MM.1S (cell line): ENCODE results near the gene PES1.

Experiments
- DNase-seq: peaks from one replicate; pipeline ENCODE4 v3.0.0-alpha.2; 2015
- H2AFZ ChIP-seq: fragments of 300-600 bp; sonication (generic); 2 replicates; pipeline ENCODE4 v1.6.0; 2016; ENCODE audit warnings: antibody characterized with exemption, low read length
- H3F3A ChIP-seq: fragments of 300-600 bp; sonication (generic); 2 replicates; pipeline ENCODE4 v1.6.1; 2016; ENCODE audit warnings: mild to moderate bottlenecking, antibody characterized with exemption, low read length, moderate library complexity, mixed read lengths; ENCODE audit not compliant: insufficient read depth
- H3K27ac ChIP-seq: fragments of 300-600 bp; sonication (generic); 2 replicates; pipeline ENCODE4 v1.5.1; 2016; ENCODE audit warnings: mild to moderate bottlenecking, low read length
- H3K27me3 ChIP-seq: fragments of 300-600 bp; sonication (generic); replicated peaks from 2 replicates; pipeline ENCODE4 v1.6.0; 2016; ENCODE audit warnings: low read length; ENCODE audit not compliant: insufficient read depth
- H3K36me3 ChIP-seq: fragments of 300-600 bp; sonication (generic); replicated peaks from 2 replicates; pipeline ENCODE4 v1.6.1; 2016; ENCODE audit warnings: mild to moderate bottlenecking, low read length, mixed read lengths; ENCODE audit not compliant: insufficient read depth
- H3K4me1 ChIP-seq: fragments of 300-600 bp; sonication (generic); 2 replicates; pipeline ENCODE4 v1.6.1; 2016; ENCODE audit warnings: low read length, mixed read lengths
- H3K4me2 ChIP-seq: fragments of 300-600 bp; sonication (generic); 2 replicates; pipeline ENCODE4 v1.6.0; 2016; ENCODE audit warnings: low read depth, low read length
- H3K4me3 ChIP-seq: fragments of 300-600 bp; sonication (generic); 2 replicates; pipeline ENCODE4 v1.5.1; 2016; ENCODE audit warnings: low read length, mixed read lengths
- H3K79me2 ChIP-seq: fragments of 300-600 bp; sonication (generic); 2 replicates; pipeline ENCODE4 v1.6.1; 2016; ENCODE audit warnings: mixed run types, low read length, mixed read lengths
- H3K9ac ChIP-seq: fragments of 300-600 bp; sonication (generic); 2 replicates; pipeline ENCODE4 v1.6.1; 2016; ENCODE audit warnings: low read length, mixed read lengths
- H3K9me2 ChIP-seq: fragments of 300-600 bp; sonication (generic); replicated peaks from 2 replicates; pipeline ENCODE4 v1.6.1; 2016; ENCODE audit warnings: mild to moderate bottlenecking, low read length, mixed read lengths; ENCODE audit not compliant: insufficient read depth
- H3K9me3 ChIP-seq: fragments of 300-600 bp; sonication (generic); replicated peaks from 2 replicates; pipeline ENCODE4 v1.6.1; 2016; ENCODE audit warnings: mild to moderate bottlenecking, low read length, mixed read lengths; ENCODE audit not compliant: insufficient read depth
- H4K20me1 ChIP-seq: fragments of 300-600 bp; sonication (generic); 2 replicates; pipeline ENCODE4 v1.6.1; 2016; ENCODE audit warnings: mild to moderate bottlenecking, low read length, moderate library complexity, mixed read lengths; ENCODE audit not compliant: insufficient read depth
- EZH2 ChIP-seq: fragments of 300-600 bp; sonication (generic); optimal IDR thresholded peaks from 2 replicates; pipeline ENCODE3; 2017; ENCODE audit warnings: low read depth, mild to moderate bottlenecking, antibody characterized with exemption, low read length, mixed read lengths
- EZH2phosphoT487 ChIP-seq: fragments of 300-600 bp; sonication (generic); IDR thresholded peaks from 2 replicates; pipeline ENCODE4 v1.6.1; 2018; ENCODE audit warnings: antibody characterized with exemption, low read length
- TF ChIP-seq, protein P1 (sequence below): fragments of 300-600 bp; sonication (generic); IDR thresholded peaks from 2 replicates; pipeline ENCODE4 v1.5.1; 2016; ENCODE audit warnings: antibody characterized with exemption, low read length, mixed read lengths

Gene PES1

DNA sequence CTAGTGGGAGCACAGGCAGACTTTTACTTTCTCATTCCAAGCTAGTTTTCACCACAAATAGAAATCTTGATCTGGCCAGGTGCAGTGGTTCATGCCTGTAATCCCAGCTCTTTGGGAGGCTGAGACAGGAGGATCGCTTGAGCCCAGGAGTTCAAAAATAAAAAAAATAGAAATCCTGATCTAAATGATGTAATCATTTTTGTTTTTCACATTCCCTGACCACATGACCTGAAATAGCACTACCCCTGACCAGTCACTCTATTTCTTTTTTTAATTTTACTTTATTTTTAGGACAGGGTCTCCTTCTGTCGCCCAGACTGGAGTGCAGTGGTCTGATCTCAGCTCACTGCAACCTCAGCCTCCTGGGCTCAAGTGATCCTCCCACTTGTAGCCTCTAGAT, 13.0 kb upstream of the PES1 start:
- Histone ChIP-seq H3K4me1 (peaks cover 36% of the 10 kb centered on the region), H4K20me1 (no peaks in the 10 kb centered on the region), H3K27me3 (no peaks in the 10 kb centered on the region), H3K36me3 (no peaks in the 10 kb centered on the region), H3K9me2 (no peaks in the 10 kb centered on the region), H2AFZ (no peak overlapping the region; the same call in 1 of the 2 replicates), H3K9me3 (no peaks in the 10 kb centered on the region), H3K79me2 (peaks cover 10% of the 10 kb centered on the region), H3F3A (peaks cover 39% of the 10 kb centered on the region), H3K9ac (no peak overlapping the region), H3K4me3 (no peak overlapping the region), H3K4me2 (no peak overlapping the region), H3K27ac (no peak overlapping the region)
- TF ChIP-seq, protein P1, sequence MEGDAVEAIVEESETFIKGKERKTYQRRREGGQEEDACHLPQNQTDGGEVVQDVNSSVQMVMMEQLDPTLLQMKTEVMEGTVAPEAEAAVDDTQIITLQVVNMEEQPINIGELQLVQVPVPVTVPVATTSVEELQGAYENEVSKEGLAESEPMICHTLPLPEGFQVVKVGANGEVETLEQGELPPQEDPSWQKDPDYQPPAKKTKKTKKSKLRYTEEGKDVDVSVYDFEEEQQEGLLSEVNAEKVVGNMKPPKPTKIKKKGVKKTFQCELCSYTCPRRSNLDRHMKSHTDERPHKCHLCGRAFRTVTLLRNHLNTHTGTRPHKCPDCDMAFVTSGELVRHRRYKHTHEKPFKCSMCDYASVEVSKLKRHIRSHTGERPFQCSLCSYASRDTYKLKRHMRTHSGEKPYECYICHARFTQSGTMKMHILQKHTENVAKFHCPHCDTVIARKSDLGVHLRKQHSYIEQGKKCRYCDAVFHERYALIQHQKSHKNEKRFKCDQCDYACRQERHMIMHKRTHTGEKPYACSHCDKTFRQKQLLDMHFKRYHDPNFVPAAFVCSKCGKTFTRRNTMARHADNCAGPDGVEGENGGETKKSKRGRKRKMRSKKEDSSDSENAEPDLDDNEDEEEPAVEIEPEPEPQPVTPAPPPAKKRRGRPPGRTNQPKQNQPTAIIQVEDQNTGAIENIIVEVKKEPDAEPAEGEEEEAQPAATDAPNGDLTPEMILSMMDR, result no peak
- TF ChIP-seq EZH2phosphoT487, result no peak
- no peak for TF ChIP-seq EZH2
- DNase-seq, result no peak

DNA sequence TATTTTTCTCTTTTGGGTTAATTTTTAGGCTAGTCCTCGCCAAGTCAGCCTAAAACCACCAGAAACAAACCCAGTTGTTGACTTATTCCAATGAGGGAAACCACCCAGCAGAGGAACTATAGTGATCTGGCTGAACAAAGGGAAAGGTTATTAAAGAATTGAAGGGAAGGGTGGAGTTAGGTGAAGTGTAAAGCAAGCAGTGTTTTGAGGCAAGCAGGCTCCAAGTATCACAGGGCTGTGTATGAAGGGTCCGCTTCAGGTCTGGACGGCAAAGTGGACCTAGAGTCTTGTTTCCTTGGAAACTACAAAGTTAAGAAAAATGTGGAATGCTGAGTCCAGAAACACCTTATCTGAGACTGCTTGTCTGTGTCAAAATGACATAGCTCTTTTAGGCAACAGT, 12.1 kb upstream of the PES1 start:
- H3K36me3 ChIP-seq, result no peaks in the 10 kb centered on the region
- H3K4me1 ChIP-seq, result peaks cover 29% of the 10 kb centered on the region
- H3F3A ChIP-seq, result peaks cover 30% of the 10 kb centered on the region
- TF ChIP-seq EZH2phosphoT487 (no peak), EZH2 (no peak)
- TF ChIP-seq, protein P1, result no peak
- no peaks in the 10 kb centered on the region for H3K9me3 ChIP-seq
- H3K9me2 ChIP-seq, result no peaks in the 10 kb centered on the region
- no peak overlapping the region for H3K4me2 ChIP-seq
- H3K27me3 ChIP-seq, result no peaks in the 10 kb centered on the region
- H3K9ac ChIP-seq, result no peak overlapping the region
- peaks cover 10% of the 10 kb centered on the region for H3K79me2 ChIP-seq
- no peak overlapping the region for H3K4me3 ChIP-seq
- no peaks in the 10 kb centered on the region for H4K20me1 ChIP-seq
- no peak overlapping the region for H2AFZ ChIP-seq
- no peak overlapping the region for H3K27ac ChIP-seq
- no peak for DNase-seq

DNA sequence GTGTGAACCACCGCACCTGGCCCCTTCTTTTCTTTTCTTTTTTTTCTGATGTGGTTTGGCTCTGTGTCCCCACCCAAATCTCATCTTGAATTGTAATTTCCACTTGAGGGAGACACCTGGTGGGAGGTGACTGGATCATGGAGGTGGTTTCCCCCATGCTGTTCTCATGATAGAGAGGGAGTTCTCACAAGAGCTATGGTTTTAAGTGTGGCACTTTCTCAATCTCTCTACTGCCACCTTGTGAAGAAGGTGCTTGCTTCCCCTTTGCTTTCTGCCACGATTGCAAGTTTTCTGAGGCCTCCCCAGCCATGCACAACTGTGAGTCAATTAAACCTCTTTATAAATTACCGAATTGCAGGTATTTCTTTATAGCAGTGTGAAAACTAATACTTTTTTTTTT, 10.3 kb upstream of the PES1 start:
- Histone ChIP-seq H4K20me1 (no peaks in the 10 kb centered on the region), H3K4me1 (peaks cover 12% of the 10 kb centered on the region), H3F3A (peaks cover 14% of the 10 kb centered on the region; the same call in 1 of the 2 replicates), H3K9me3 (no peaks in the 10 kb centered on the region), H3K4me3 (no peak overlapping the region), H3K36me3 (no peaks in the 10 kb centered on the region), H3K4me2 (no peak overlapping the region), H3K9me2 (no peaks in the 10 kb centered on the region), H3K27me3 (no peaks in the 10 kb centered on the region), H3K27ac (no peak overlapping the region), H3K9ac (no peak overlapping the region), H3K79me2 (0 out of 2 replicates have a peak, but pooled peaks cover under 1% of the 10 kb centered on the region), H2AFZ (no peak overlapping the region)
- TF ChIP-seq, protein P1, result peak; percentile 48
- TF ChIP-seq EZH2, result no peak
- DNase-seq, result peak; percentile 63
